HepG2 (cell line): ENCODE measurements around the gene MSS51. TPM values are rescaled to one million over a fixed set of nuclear protein-coding genes. Genes with fewer than 3 reads are reported as not detected.

Source experiments
- CEBPB ChIP-seq: IDR thresholded peaks from 2 replicates; pipeline ENCODE4 v1.6.1; 2011; ENCODE audit warnings: low read depth, low read length, improper control_type of control experiment, borderline replicate concordance
- E2F1 ChIP-seq: sonication (generic); formaldehyde crosslinking; IDR thresholded peaks from 2 replicates; pipeline ENCODE4 v1.5.0; 2020; ENCODE audit warnings: missing genetic modification reagents
- FOXA1 ChIP-seq, 2 experiments: fragments of 450-650 bp in 1 of 2; sonication (generic) in 1 of 2; formaldehyde crosslinking in 1 of 2; IDR thresholded peaks; 2 replicates each; pipeline versions ENCODE4 v1.4.0 to v1.6.1; 2016 to 2020; ENCODE audit warnings: missing genetic modification reagents in 1 of 2
- GATAD1 ChIP-seq: IDR thresholded peaks from 2 replicates; pipeline ENCODE4 v1.6.1; 2016; ENCODE audit warnings: missing genetic modification reagents, missing compliant biosample characterization
- HNF4A ChIP-seq: sonication (generic); formaldehyde crosslinking; IDR thresholded peaks from 2 replicates; pipeline ENCODE4 v1.4.0; 2020; ENCODE audit warnings: missing genetic modification reagents
- HOXA3 ChIP-seq: sonication (generic); formaldehyde crosslinking; IDR thresholded peaks from 2 replicates; pipeline ENCODE4 v1.5.0; 2020; ENCODE audit warnings: missing genetic modification reagents
- HOXA9 ChIP-seq: sonication (generic); formaldehyde crosslinking; IDR thresholded peaks from 2 replicates; pipeline ENCODE4 v1.8.1; 2022; ENCODE audit warnings: missing genetic modification reagents, mild to moderate bottlenecking, moderate library complexity, borderline replicate concordance
- IRF1 ChIP-seq: sonication (generic); formaldehyde crosslinking; IDR thresholded peaks from 2 replicates; pipeline ENCODE4 v1.4.0; 2020; ENCODE audit warnings: low read depth, mild to moderate bottlenecking, missing genetic modification reagents
- JUND ChIP-seq: sonication (generic); formaldehyde crosslinking; IDR thresholded peaks from 2 replicates; pipeline ENCODE4 v1.8.0; 2022; ENCODE audit warnings: mild to moderate bottlenecking, missing genetic modification reagents
- NFKBIZ ChIP-seq: IDR thresholded peaks from 2 replicates; pipeline ENCODE4 v1.6.1; 2018; ENCODE audit warnings: missing genetic modification reagents, missing compliant biosample characterization
- RARA ChIP-seq: IDR thresholded peaks from 2 replicates; pipeline ENCODE4 v1.6.1; 2016; ENCODE audit warnings: missing genetic modification reagents, missing compliant biosample characterization
- REL ChIP-seq: sonication (generic); formaldehyde crosslinking; conservative IDR thresholded peaks from 2 replicates; pipeline ENCODE4 v1.8.0; 2022; ENCODE audit warnings: mild to moderate bottlenecking, missing genetic modification reagents, moderate library complexity
- SAP130 ChIP-seq: IDR thresholded peaks from 2 replicates; pipeline ENCODE4 v1.6.1; 2016; ENCODE audit warnings: low read depth
- ZEB1 ChIP-seq: IDR thresholded peaks from 2 replicates; pipeline ENCODE4 v1.6.1; 2012; ENCODE audit warnings: mild to moderate bottlenecking, low read depth, inconsistent platforms; ENCODE audit not compliant: insufficient replicate concordance
- ZNF263 ChIP-seq: sonication (generic); formaldehyde crosslinking; IDR thresholded peaks from 2 replicates; pipeline ENCODE4 v1.4.0; 2020; ENCODE audit warnings: missing genetic modification reagents
- ZNF264 ChIP-seq: sonication (generic); formaldehyde crosslinking; IDR thresholded peaks from 2 replicates; pipeline ENCODE4 v1.4.0; 2020; ENCODE audit warnings: missing genetic modification reagents
- ZNF431 ChIP-seq: sonication (generic); formaldehyde crosslinking; IDR thresholded peaks from 2 replicates; pipeline ENCODE4 v1.9.0; 2022; ENCODE audit warnings: missing genetic modification reagents, low read depth, mild to moderate bottlenecking, borderline replicate concordance
- ZNF747 ChIP-seq: sonication (generic); formaldehyde crosslinking; IDR thresholded peaks from 2 replicates; pipeline ENCODE4 v1.8.1; 2023; ENCODE audit warnings: missing genetic modification reagents, mild to moderate bottlenecking, borderline replicate concordance
- ZNF780A ChIP-seq: sonication (generic); formaldehyde crosslinking; IDR thresholded peaks from 2 replicates; pipeline ENCODE4 v1.8.0; 2022; ENCODE audit warnings: mild to moderate bottlenecking, missing genetic modification reagents, moderate library complexity
- ZSCAN20 ChIP-seq: sonication (generic); formaldehyde crosslinking; IDR thresholded peaks from 2 replicates; pipeline ENCODE4 v1.4.0; 2020; ENCODE audit warnings: missing genetic modification reagents, mild to moderate bottlenecking, borderline replicate concordance
- polyA plus RNA-seq, 8 experiments: library from polyadenylated mRNA; depleted of rRNA in 3 of 8; stranded (reverse) in 7 of 8; unstranded in 1 of 8; fragments of >200 nt; fragmentation: Illumina TruSeq in 4 of 8; extraction: Trizol in 4 of 8; gene quantifications; 2 replicates each; pipeline versions ENCODE4 v1.2.1 to v1.2.3, GENCODE V29; 2011 to 2016; ENCODE audit warnings: low read depth in 4 of 8, missing spikeins in 1 of 8, mixed read lengths in 1 of 8; ENCODE audit not compliant: insufficient read depth in 1 of 8
- total RNA-seq, 5 experiments: library from RNA; depleted of rRNA; stranded (reverse); fragments of >200 nt; fragmentation: Illumina TruSeq; extraction: Trizol; gene quantifications; 2 replicates each; pipeline ENCODE4 v1.2.3, GENCODE V29; 2016; ENCODE audit warnings: low read depth in 1 of 5
- TF ChIP-seq, protein P1 (sequence below): sonication (generic); IDR thresholded peaks from 2 replicates; pipeline ENCODE4 v1.6.1; 2016; ENCODE audit warnings: low read depth, borderline replicate concordance
- TF ChIP-seq, protein P2 (sequence below): sonication (generic); formaldehyde crosslinking; IDR thresholded peaks from 2 replicates; pipeline ENCODE4 v1.4.0; 2020; ENCODE audit warnings: missing genetic modification reagents, mild to moderate bottlenecking, borderline replicate concordance
- TF ChIP-seq, protein P3 (sequence below): sonication (generic); formaldehyde crosslinking; IDR thresholded peaks from 2 replicates; pipeline ENCODE4 v1.8.0; 2022; ENCODE audit warnings: mild to moderate bottlenecking, missing genetic modification reagents

MSS51 gene
- total and polyA plus RNA-seq, 2 of the 13 experiments (the other 11 are each of a cell fraction or from before 2014, with no cell fraction given), result 0.91 to 2.4 TPM

GRCh38 chr10:73413108-73413527 lies 20.2 kb downstream of the MSS51 start (continued):
- TF ChIP-seq CEBPB (peak; percentile 49), ZSCAN20 (no peak), NFKBIZ (CRISPR knock-in tag) (no peak), GATAD1 (peak; percentile 65; the same call in 1 of the 2 replicates), SAP130 (CRISPR knock-in tag) (peak; percentile 5; the same call in 1 of the 2 replicates), ZNF780A (CRISPR knock-in tag) (0 out of 2 replicates have a peak, but pooled peaks have one; percentile 54), ZNF263 (CRISPR knock-in tag) (no peak), ZNF431 (CRISPR knock-in tag) (no peak), JUND (CRISPR knock-in tag) (no peak), ZEB1 (peak; percentile 9), E2F1 (no peak), RARA (0 out of 2 replicates have a peak, but pooled peaks have one; percentile 5), FOXA1 (IDR thresholded peaks at IDR 0.05) (no peak), FOXA1 (CRISPR knock-in tag; IDR thresholded peaks at IDR 0.05) (peak; percentile 62; the same call in 1 of the 2 replicates), HOXA3 (CRISPR knock-in tag) (peak; percentile 70), ZNF747 (CRISPR knock-in tag) (0 out of 2 replicates have a peak, but pooled peaks have one; percentile 77), REL (CRISPR knock-in tag) (0 out of 2 replicates have a peak, but pooled peaks have one; percentile 6), HNF4A (peak; percentile 16; the same call in 1 of the 2 replicates), IRF1 (CRISPR knock-in tag) (no peak), HOXA9 (CRISPR knock-in tag) (no peak), ZNF264 (CRISPR knock-in tag) (0 out of 2 replicates have a peak, but pooled peaks have one; percentile 15)
- TF ChIP-seq, protein P1, sequence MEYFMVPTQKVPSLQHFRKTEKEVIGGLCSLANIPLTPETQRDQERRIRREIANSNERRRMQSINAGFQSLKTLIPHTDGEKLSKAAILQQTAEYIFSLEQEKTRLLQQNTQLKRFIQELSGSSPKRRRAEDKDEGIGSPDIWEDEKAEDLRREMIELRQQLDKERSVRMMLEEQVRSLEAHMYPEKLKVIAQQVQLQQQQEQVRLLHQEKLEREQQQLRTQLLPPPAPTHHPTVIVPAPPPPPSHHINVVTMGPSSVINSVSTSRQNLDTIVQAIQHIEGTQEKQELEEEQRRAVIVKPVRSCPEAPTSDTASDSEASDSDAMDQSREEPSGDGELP, result peak; percentile 70
- TF ChIP-seq, protein P2, sequence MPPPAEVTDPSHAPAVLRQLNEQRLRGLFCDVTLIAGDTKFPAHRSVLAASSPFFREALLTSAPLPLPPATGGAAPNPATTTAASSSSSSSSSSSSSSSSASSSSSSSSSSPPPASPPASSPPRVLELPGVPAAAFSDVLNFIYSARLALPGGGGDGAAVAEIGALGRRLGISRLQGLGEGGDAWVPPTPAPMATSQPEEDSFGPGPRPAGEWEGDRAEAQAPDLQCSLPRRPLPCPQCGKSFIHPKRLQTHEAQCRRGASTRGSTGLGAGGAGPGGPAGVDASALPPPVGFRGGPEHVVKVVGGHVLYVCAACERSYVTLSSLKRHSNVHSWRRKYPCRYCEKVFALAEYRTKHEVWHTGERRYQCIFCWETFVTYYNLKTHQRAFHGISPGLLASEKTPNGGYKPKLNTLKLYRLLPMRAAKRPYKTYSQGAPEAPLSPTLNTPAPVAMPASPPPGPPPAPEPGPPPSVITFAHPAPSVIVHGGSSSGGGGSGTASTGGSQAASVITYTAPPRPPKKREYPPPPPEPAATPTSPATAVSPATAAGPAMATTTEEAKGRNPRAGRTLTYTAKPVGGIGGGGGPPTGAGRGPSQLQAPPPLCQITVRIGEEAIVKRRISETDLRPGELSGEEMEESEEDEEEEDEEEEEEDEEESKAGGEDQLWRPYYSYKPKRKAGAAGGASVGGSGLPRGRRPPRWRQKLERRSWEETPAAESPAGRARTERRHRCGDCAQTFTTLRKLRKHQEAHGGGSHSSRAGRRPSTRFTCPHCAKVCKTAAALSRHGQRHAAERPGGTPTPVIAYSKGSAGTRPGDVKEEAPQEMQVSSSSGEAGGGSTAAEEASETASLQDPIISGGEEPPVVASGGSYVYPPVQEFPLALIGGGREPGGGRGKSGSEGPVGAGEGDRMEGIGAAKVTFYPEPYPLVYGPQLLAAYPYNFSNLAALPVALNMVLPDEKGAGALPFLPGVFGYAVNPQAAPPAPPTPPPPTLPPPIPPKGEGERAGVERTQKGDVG (CRISPR knock-in tag), result no peak
- TF ChIP-seq, protein P3, sequence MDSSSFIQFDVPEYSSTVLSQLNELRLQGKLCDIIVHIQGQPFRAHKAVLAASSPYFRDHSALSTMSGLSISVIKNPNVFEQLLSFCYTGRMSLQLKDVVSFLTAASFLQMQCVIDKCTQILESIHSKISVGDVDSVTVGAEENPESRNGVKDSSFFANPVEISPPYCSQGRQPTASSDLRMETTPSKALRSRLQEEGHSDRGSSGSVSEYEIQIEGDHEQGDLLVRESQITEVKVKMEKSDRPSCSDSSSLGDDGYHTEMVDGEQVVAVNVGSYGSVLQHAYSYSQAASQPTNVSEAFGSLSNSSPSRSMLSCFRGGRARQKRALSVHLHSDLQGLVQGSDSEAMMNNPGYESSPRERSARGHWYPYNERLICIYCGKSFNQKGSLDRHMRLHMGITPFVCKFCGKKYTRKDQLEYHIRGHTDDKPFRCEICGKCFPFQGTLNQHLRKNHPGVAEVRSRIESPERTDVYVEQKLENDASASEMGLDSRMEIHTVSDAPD (CRISPR knock-in tag), result no peak
